ENCODE measurements around the gene LRP1B.

DNA sequence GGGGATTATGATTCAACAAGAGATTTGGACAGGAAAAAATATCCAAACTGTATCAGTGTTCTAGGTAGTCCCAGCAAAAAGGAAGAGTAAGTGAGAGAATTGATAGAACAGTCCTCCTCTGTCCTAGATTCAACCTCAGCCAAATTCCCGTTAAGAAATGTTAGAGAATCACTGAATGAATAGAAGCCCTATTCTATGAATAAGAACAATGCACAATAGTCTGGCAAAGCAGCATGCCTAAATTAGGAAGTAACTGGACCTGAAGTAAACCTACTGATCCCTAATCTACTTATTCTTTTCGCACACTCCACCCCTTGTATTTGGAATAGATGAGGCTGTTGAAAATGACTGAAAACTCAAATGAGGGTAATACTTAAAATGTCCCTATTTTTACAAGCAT is 1665.5 kb downstream of the LRP1B start:
- TF ChIP-seq EZH2phosphoT487 (IDR thresholded peaks at IDR 0.05; ENCODE audit: insufficient read depth, low read depth): no peak
- no peak for TF ChIP-seq EZH2 (IDR thresholded peaks at IDR 0.05; ENCODE audit: insufficient read depth, poor library complexity, severe bottlenecking)
